Measurements from ENCODE around the gene ZNF407. TPM values are rescaled to one million over a fixed set of nuclear protein-coding genes. Genes with fewer than 3 reads are reported as not detected.

ZNF407 gene
- total and polyA plus RNA-seq, 2 donors from 2014 or later, result 2.5 to 17.8 TPM

DNA sequence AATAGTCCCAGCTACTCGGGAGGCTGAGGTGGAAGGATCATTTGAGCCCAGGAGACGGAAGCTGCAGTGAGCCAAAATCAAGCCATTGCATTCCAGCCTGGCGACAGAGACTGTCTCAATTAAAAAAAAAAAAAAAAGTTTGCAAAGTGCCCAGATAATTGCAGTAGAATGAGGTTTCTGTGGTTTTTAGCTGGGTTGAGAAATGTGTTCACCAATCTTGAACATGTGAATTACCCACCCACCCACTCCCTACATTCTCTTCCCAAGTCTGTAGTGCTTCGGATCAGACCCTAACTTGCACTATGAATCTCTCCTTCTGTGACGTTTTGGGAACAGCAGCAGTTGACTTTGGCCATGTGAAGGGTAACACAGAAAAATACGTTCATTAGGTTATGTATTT, 363.9 kb downstream of the ZNF407 start:
- Histone ChIP-seq H3K9me3 (ENCODE audit: control insufficient read depth in 2 of 3, insufficient read depth in 1 of 3, low read length in 3 of 3) (no peaks in the 10 kb centered on the region), H3K4me1 (ENCODE audit: control insufficient read depth in 2 of 3, insufficient read depth in 2 of 3, low read depth in 1 of 3, low read length in 3 of 3) (no peaks in the 10 kb centered on the region), H3K9ac (ENCODE audit: low read length in 3 of 3) (no peak overlapping the region), H3K27ac (ENCODE audit: low read depth in 2 of 2, low read length in 2 of 2) (no peak overlapping the region), H3K4me3 (ENCODE audit: low read length in 3 of 3) (no peak overlapping the region), H3K27me3 (ENCODE audit: control insufficient read depth, insufficient read depth, low read length) (no peaks in the 10 kb centered on the region), H3K36me3 (ENCODE audit: control insufficient read depth in 2 of 3, insufficient read depth in 3 of 3, low read length in 3 of 3) (no peaks in the 10 kb centered on the region)
- FAIRE-seq, result no peak
- TF ChIP-seq, protein P1, sequence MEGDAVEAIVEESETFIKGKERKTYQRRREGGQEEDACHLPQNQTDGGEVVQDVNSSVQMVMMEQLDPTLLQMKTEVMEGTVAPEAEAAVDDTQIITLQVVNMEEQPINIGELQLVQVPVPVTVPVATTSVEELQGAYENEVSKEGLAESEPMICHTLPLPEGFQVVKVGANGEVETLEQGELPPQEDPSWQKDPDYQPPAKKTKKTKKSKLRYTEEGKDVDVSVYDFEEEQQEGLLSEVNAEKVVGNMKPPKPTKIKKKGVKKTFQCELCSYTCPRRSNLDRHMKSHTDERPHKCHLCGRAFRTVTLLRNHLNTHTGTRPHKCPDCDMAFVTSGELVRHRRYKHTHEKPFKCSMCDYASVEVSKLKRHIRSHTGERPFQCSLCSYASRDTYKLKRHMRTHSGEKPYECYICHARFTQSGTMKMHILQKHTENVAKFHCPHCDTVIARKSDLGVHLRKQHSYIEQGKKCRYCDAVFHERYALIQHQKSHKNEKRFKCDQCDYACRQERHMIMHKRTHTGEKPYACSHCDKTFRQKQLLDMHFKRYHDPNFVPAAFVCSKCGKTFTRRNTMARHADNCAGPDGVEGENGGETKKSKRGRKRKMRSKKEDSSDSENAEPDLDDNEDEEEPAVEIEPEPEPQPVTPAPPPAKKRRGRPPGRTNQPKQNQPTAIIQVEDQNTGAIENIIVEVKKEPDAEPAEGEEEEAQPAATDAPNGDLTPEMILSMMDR (IDR thresholded peaks at IDR 0.05; ENCODE audit: borderline replicate concordance, extremely low read depth, insufficient read depth), result no peak
- no peak for DNase-seq
- intact Hi-C loops (cut with DNase I), result no loop called here

DNA sequence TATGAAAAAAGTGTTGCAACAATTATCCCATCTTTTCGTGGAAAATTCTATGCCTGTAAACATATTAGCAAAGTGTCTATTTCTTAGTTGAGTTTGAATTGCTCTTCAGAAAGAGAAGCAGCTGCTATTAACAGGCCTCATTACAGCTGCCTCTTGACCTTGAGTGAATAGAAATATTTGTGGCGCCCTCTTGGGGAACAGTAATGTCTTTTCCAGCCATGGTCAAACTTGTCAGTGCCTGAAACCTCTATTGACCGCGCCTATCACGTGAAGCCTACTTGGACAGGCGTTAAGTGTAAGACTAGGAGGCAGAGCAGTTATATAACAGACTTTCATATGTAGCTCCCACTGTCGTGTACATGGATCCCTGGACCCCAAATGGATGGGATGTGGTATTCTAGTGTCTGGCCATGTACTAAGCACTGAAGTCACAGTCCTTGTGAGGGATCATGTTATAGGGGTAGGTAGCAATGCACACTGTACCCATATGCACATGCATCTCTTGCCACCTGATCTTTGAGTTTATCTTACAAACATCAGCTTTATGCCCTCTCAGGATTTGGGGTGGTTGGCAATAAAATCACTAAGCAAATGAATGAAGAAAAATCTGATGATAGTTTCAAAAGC, 366.3 kb downstream of the ZNF407 start:
- Histone ChIP-seq H3K27me3 (ENCODE audit: control insufficient read depth, insufficient read depth, low read length) (no peaks in the 10 kb centered on the region), H3K9me3 (ENCODE audit: control insufficient read depth in 2 of 3, insufficient read depth in 1 of 3, low read length in 3 of 3) (no peaks in the 10 kb centered on the region), H3K27ac (ENCODE audit: low read depth in 2 of 2, low read length in 2 of 2) (no peak overlapping the region), H3K4me1 (ENCODE audit: control insufficient read depth in 2 of 3, insufficient read depth in 2 of 3, low read depth in 1 of 3, low read length in 3 of 3) (no peaks in the 10 kb centered on the region), H3K4me3 (ENCODE audit: low read length in 3 of 3) (no peak overlapping the region), H3K9ac (ENCODE audit: low read length in 3 of 3) (no peak overlapping the region), H3K36me3 (ENCODE audit: control insufficient read depth in 2 of 3, insufficient read depth in 3 of 3, low read length in 3 of 3) (no peaks in the 10 kb centered on the region)
- TF ChIP-seq, protein P1 (IDR thresholded peaks at IDR 0.05; ENCODE audit: borderline replicate concordance, extremely low read depth, insufficient read depth), result no peak
- intact Hi-C loops (cut with DNase I), result no loop called here
- FAIRE-seq (no peak), DNase-seq (peak in 2 of 5 donors; percentile 18 to 51)

- FAIRE-seq, result no peak
- no peak overlapping the region for H3K27ac ChIP-seq (ENCODE audit: low read depth in 2 of 2, low read length in 2 of 2)
- H3K4me1 ChIP-seq (ENCODE audit: control insufficient read depth in 2 of 3, insufficient read depth in 2 of 3, low read depth in 1 of 3, low read length in 3 of 3), result no peaks in the 10 kb centered on the region
- H3K9me3 ChIP-seq (ENCODE audit: control insufficient read depth in 2 of 3, insufficient read depth in 1 of 3, low read length in 3 of 3), result no peaks in the 10 kb centered on the region
- H3K9ac ChIP-seq (ENCODE audit: low read length in 3 of 3), result no peak overlapping the region
- intact Hi-C loops (cut with DNase I), result no loop called here
- H3K36me3 ChIP-seq (ENCODE audit: control insufficient read depth in 2 of 3, insufficient read depth in 3 of 3, low read length in 3 of 3), result no peaks in the 10 kb centered on the region
- no peak for DNase-seq
- no peaks in the 10 kb centered on the region for H3K27me3 ChIP-seq (ENCODE audit: control insufficient read depth, insufficient read depth, low read length)
- no peak overlapping the region for H3K4me3 ChIP-seq (ENCODE audit: low read length in 3 of 3)
- TF ChIP-seq, protein P1 (IDR thresholded peaks at IDR 0.05; ENCODE audit: borderline replicate concordance, extremely low read depth, insufficient read depth), result no peak
These were observed 368.0 kb downstream of the ZNF407 start for GRCh38 chr18:74965682-74966081.

DNA sequence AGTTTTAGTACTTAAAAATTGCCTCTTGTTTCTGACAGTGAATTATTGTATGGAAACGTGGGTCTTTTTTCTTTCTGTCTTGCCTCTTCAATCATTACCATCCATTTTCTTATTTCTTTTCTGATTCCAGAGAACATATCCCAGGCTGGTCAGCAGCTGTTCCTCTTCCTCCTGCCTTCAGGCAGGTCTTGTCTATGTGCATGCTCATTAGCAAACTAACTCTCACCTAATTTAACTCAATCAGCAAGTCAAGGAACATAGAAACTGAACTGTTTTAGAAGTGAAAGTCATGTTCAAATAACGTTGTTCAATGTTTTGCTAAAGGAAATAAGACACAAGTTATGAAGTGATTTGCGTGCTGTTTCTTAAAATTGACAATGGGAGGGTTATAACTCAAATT, 369.8 kb downstream of the ZNF407 start:
- DNase-seq (no peak), FAIRE-seq (no peak)
- H3K4me1 ChIP-seq (ENCODE audit: control insufficient read depth in 2 of 3, insufficient read depth in 2 of 3, low read depth in 1 of 3, low read length in 3 of 3), result no peaks in the 10 kb centered on the region
- no peaks in the 10 kb centered on the region for H3K27me3 ChIP-seq (ENCODE audit: control insufficient read depth, insufficient read depth, low read length)
- no peaks in the 10 kb centered on the region for H3K9me3 ChIP-seq (ENCODE audit: control insufficient read depth in 2 of 3, insufficient read depth in 1 of 3, low read length in 3 of 3)
- TF ChIP-seq, protein P1 (IDR thresholded peaks at IDR 0.05; ENCODE audit: borderline replicate concordance, extremely low read depth, insufficient read depth), result no peak
- H3K4me3 ChIP-seq (ENCODE audit: low read length in 3 of 3), result no peak overlapping the region
- no peaks in the 10 kb centered on the region for H3K36me3 ChIP-seq (ENCODE audit: control insufficient read depth in 2 of 3, insufficient read depth in 3 of 3, low read length in 3 of 3)
- H3K9ac ChIP-seq (ENCODE audit: low read length in 3 of 3), result no peak overlapping the region
- no peak overlapping the region for H3K27ac ChIP-seq (ENCODE audit: low read depth in 2 of 2, low read length in 2 of 2)
- intact Hi-C loops (cut with DNase I), result no loop called here
